Activated CD4-positive, alpha-beta T cell treated with anti-CD3 and anti-CD28 coated beads, Interleukin-2, amount 10 ng/mL, durations not matched to agents 24 days and 14 days (primary cell): ENCODE measurements around the gene SERF2. TPM values are rescaled to one million over a fixed set of nuclear protein-coding genes. Genes with fewer than 3 reads are reported as not detected.
A peak's percentile ranks its signal among the peaks of the same experiment; 100 is the strongest.

Experiments used
- DNase-seq: peaks from one replicate; pipeline ENCODE4 v3.0.0; 2022
- H3K27ac Mint-ChIP-seq: one replicate; pipeline ENCODE4 v1.8.0; 2022; ENCODE audit warnings: mild to moderate bottlenecking, mixed read lengths
- H3K27me3 Mint-ChIP-seq: one replicate; pipeline ENCODE4 v1.8.0; 2022; ENCODE audit warnings: mixed read lengths
- H3K36me3 Mint-ChIP-seq: one replicate; pipeline ENCODE4 v1.8.0; 2022; ENCODE audit warnings: low read depth, mild to moderate bottlenecking, mixed read lengths
- H3K4me1 Mint-ChIP-seq: one replicate; pipeline ENCODE4 v1.8.0; 2021; ENCODE audit warnings: mixed read lengths
- H3K4me3 Mint-ChIP-seq: one replicate; pipeline ENCODE4 v1.8.0; 2022; ENCODE audit warnings: mild to moderate bottlenecking, moderate library complexity, mixed read lengths
- H3K9me3 Mint-ChIP-seq: one replicate; pipeline ENCODE4 v1.8.0; 2021; ENCODE audit warnings: mixed read lengths
- intact Hi-C: fragments of 100-400 bp; cut with micrococcal nuclease; formaldehyde crosslinking; loops from one replicate; pipeline ENCODE4 v1.15.1; 2023
- total RNA-seq: library from RNA; stranded (reverse); gene quantifications from 2 replicates; pipeline ENCODE4 v1.2.3, GENCODE V29; 2022

SERF2 gene
- total RNA-seq, 1 donor from 2014 or later: 524 TPM

GRCh38 chr15:43776101-43776717 is 15.9 kb upstream of the SERF2 start:
- DNase-seq: peak; percentile 65
- intact Hi-C loops: loop anchor here (2.0 kb wide), 1 partner anchor 27 kb away; no protein-coding TSS in a partner anchor
- Mint-ChIP-seq H3K27me3 (peaks cover 11% of the 10 kb centered on the region), H3K4me1 (peaks cover 21% of the 10 kb centered on the region), H3K9me3 (no peaks in the 10 kb centered on the region), H3K4me3 (peak overlapping the region; percentile 90), H3K36me3 (peaks cover 27% of the 10 kb centered on the region), H3K27ac (no peak overlapping the region)

- Mint-ChIP-seq H3K27me3 (peaks cover 12% of the 10 kb centered on the region), H3K4me1 (peaks cover 21% of the 10 kb centered on the region), H3K36me3 (peaks cover 23% of the 10 kb centered on the region), H3K9me3 (no peaks in the 10 kb centered on the region), H3K4me3 (peak within 1 kb of the TSS; percentile 90), H3K27ac (peak within 1 kb of the TSS; percentile 89)
- DNase-seq: peak; percentile 90
- intact Hi-C loops: loop anchor here (1.0 to 2.0 kb wide), 3 partner anchors 15 to 48 kb away; partner anchors contain the start of gene MFAP1
These were observed 15.3 kb upstream of the SERF2 start, which contains the start of gene ELL3 for GRCh38 chr15:43776718-43777266. TSS of gene ELL3 (minus strand) at chr15:43776966. CDS start at chr15:43776901, 65 bp downstream.

- no peaks in the 10 kb centered on the region for H3K9me3 Mint-ChIP-seq
- H3K4me1 Mint-ChIP-seq: peaks cover 21% of the 10 kb centered on the region
- peak overlapping the region; percentile 90 for H3K4me3 Mint-ChIP-seq
These were observed 14.7 kb upstream of the SERF2 start for GRCh38 chr15:43777267-43777914.

GRCh38 chr15:43779016-43779415 is 13.1 kb upstream of the SERF2 start:
- intact Hi-C loops: no loop called here
- Mint-ChIP-seq H3K4me1 (peaks cover 21% of the 10 kb centered on the region), H3K4me3 (peak overlapping the region; percentile 0), H3K27me3 (peaks cover 15% of the 10 kb centered on the region), H3K27ac (no peak overlapping the region), H3K9me3 (no peaks in the 10 kb centered on the region), H3K36me3 (peaks cover 8% of the 10 kb centered on the region)
- DNase-seq: no peak

More at GRCh38 chr15:43777267-43777914, 14.7 kb upstream of the SERF2 start:
- H3K27me3 Mint-ChIP-seq: peaks cover 15% of the 10 kb centered on the region
- intact Hi-C loops: loop anchor here (1.0 to 2.0 kb wide), 3 partner anchors 14 to 47 kb away; partner anchors contain the start of gene MFAP1
- peak; percentile 94 for DNase-seq
- H3K27ac Mint-ChIP-seq: peak overlapping the region; percentile 89
- peaks cover 17% of the 10 kb centered on the region for H3K36me3 Mint-ChIP-seq

GRCh38 chr15:43789409-43789808 is 2.7 kb upstream of the SERF2 start:
- Mint-ChIP-seq H3K27me3 (no peaks in the 10 kb centered on the region), H3K4me3 (no peak overlapping the region), H3K36me3 (peaks cover 22% of the 10 kb centered on the region), H3K4me1 (peaks cover 20% of the 10 kb centered on the region), H3K9me3 (no peaks in the 10 kb centered on the region), H3K27ac (no peak overlapping the region)
- intact Hi-C loops: no loop called here
- DNase-seq: no peak

- peak overlapping the region; percentile 98 for H3K4me3 Mint-ChIP-seq
- peaks cover 28% of the 10 kb centered on the region for H3K4me1 Mint-ChIP-seq
- H3K9me3 Mint-ChIP-seq: no peaks in the 10 kb centered on the region
- peak overlapping the region; percentile 97 for H3K27ac Mint-ChIP-seq
- intact Hi-C loops: loop anchor here (1.0 to 2.0 kb wide), 3 partner anchors 7 to 44 kb away; partner anchors contain the start of genes HYPK, SERINC4 and WDR76
- H3K36me3 Mint-ChIP-seq: peaks cover 51% of the 10 kb centered on the region
- H3K27me3 Mint-ChIP-seq: no peaks in the 10 kb centered on the region
- peak; percentile 80 for DNase-seq
These were observed 799 bp downstream of the SERF2 start for GRCh38 chr15:43792761-43793476.

GRCh38 chr15:43793647-43794046 is 1.5 kb downstream of the SERF2 start:
- Mint-ChIP-seq H3K4me1 (peaks cover 33% of the 10 kb centered on the region), H3K9me3 (no peaks in the 10 kb centered on the region), H3K4me3 (peak overlapping the region; percentile 98), H3K36me3 (peaks cover 56% of the 10 kb centered on the region), H3K27ac (peak overlapping the region; percentile 97), H3K27me3 (no peaks in the 10 kb centered on the region)
- no peak for DNase-seq
- intact Hi-C loops: loop anchor here (2.0 kb wide), 2 partner anchors 33 to 45 kb away; partner anchors contain the start of gene WDR76

GRCh38 chr15:43794269-43795037 is 2.3 kb downstream of the SERF2 start:
- Mint-ChIP-seq H3K9me3 (no peaks in the 10 kb centered on the region), H3K4me3 (peak overlapping the region; percentile 98), H3K27me3 (no peaks in the 10 kb centered on the region), H3K27ac (peak overlapping the region; percentile 71), H3K36me3 (peaks cover 63% of the 10 kb centered on the region), H3K4me1 (peaks cover 37% of the 10 kb centered on the region)
- DNase-seq: no peak
- intact Hi-C loops: no loop called here

- Mint-ChIP-seq H3K4me3 (peak overlapping the region; percentile 7), H3K27me3 (no peaks in the 10 kb centered on the region), H3K4me1 (peaks cover 45% of the 10 kb centered on the region), H3K36me3 (peaks cover 69% of the 10 kb centered on the region), H3K27ac (no peak overlapping the region), H3K9me3 (no peaks in the 10 kb centered on the region)
- DNase-seq: no peak
- intact Hi-C loops: no loop called here
These were observed 3.1 kb downstream of the SERF2 start for GRCh38 chr15:43795197-43795596.

- Mint-ChIP-seq H3K27ac (no peak overlapping the region), H3K27me3 (no peaks in the 10 kb centered on the region), H3K4me1 (peaks cover 48% of the 10 kb centered on the region)
These were observed 3.9 kb downstream of the SERF2 start for GRCh38 chr15:43795997-43796396.

GRCh38 chr15:43796566-43796965 is 4.4 kb downstream of the SERF2 start:
- H3K4me3 Mint-ChIP-seq: no peak overlapping the region
- intact Hi-C loops: no loop called here
- no peaks in the 10 kb centered on the region for H3K27me3 Mint-ChIP-seq
- no peak for DNase-seq
- peaks cover 51% of the 10 kb centered on the region for H3K4me1 Mint-ChIP-seq
- peak overlapping the region; percentile 3 for H3K27ac Mint-ChIP-seq
- H3K36me3 Mint-ChIP-seq: peaks cover 82% of the 10 kb centered on the region
- no peaks in the 10 kb centered on the region for H3K9me3 Mint-ChIP-seq

More at GRCh38 chr15:43795997-43796396, 3.9 kb downstream of the SERF2 start:
- no peak for DNase-seq
- peaks cover 76% of the 10 kb centered on the region for H3K36me3 Mint-ChIP-seq
- H3K4me3 Mint-ChIP-seq: no peak overlapping the region
- H3K9me3 Mint-ChIP-seq: no peaks in the 10 kb centered on the region
- intact Hi-C loops: no loop called here

- no peaks in the 10 kb centered on the region for H3K27me3 Mint-ChIP-seq
- peak overlapping the region; percentile 98 for H3K27ac Mint-ChIP-seq
- intact Hi-C loops: no loop called here
- H3K4me3 Mint-ChIP-seq: peak overlapping the region; percentile 96
- H3K9me3 Mint-ChIP-seq: no peaks in the 10 kb centered on the region
- peaks cover 71% of the 10 kb centered on the region for H3K36me3 Mint-ChIP-seq
- peaks cover 40% of the 10 kb centered on the region for H3K4me1 Mint-ChIP-seq
- no peak for DNase-seq
These were observed 7.3 kb downstream of the SERF2 start for GRCh38 chr15:43799209-43799944.
